A673 (cell line): Measurements from ENCODE around the gene YTHDF2. TPM values are rescaled to one million over a fixed set of nuclear protein-coding genes. Genes with fewer than 3 reads are reported as not detected.
"Not testable (repeated sequence)": the region's sequence is repeated elsewhere in the genome, so short reads cannot be mapped to it uniquely, and the experiment has no call there.

Source experiments
- BruUV-seq: library from RNA; stranded (reverse); fragments of 400-500 nt; replicated peaks from 2 replicates; lab custom pipeline; 2021; lab: Mats Ljungman, UMichigan
- CTCF ChIA-PET: fragments of 300-600 bp; sonication (Branson Sonifier 250); formaldehyde crosslinking; loops from one replicate; lab custom pipeline; 2022; ENCODE audit warnings: antibody characterized with exemption; lab: Charles Lee
- POLR2A ChIA-PET: fragments of 300-600 bp; sonication (Branson Sonifier 250); formaldehyde crosslinking; loops from one replicate; lab custom pipeline; 2022; ENCODE audit warnings: antibody characterized with exemption; ENCODE audit not compliant: low non-redundant PET; lab: Charles Lee
- DNase-seq: peaks from one replicate; pipeline ENCODE4 v3.0.0-alpha.2; 2015; ENCODE audit warnings: low spot score
- H3K27ac ChIP-seq: fragments of 200-600 bp; sonication (generic); 2 replicates; pipeline ENCODE4 v1.5.1; 2016; ENCODE audit warnings: mixed run types, low read depth, mild to moderate bottlenecking, mixed read lengths, antibody characterized with exemption, low read length; ENCODE audit not compliant: poor library complexity, severe bottlenecking
- H3K27me3 ChIP-seq: fragments of 200-600 bp; sonication (generic); replicated peaks from 2 replicates; pipeline ENCODE4 v1.6.1; 2017; ENCODE audit warnings: mixed run types, low read depth, mild to moderate bottlenecking, mixed read lengths, antibody characterized with exemption, low read length; ENCODE audit not compliant: insufficient read depth, poor library complexity
- H3K36me3 ChIP-seq: fragments of 200-600 bp; sonication (generic); 2 replicates; pipeline ENCODE4 v1.6.1; 2016; ENCODE audit warnings: mixed run types, mild to moderate bottlenecking, mixed read lengths, antibody characterized with exemption, low read length; ENCODE audit not compliant: insufficient read depth, poor library complexity, severe bottlenecking
- H3K4me1 ChIP-seq: fragments of 200-600 bp; sonication (generic); 2 replicates; pipeline ENCODE4 v1.6.1; 2017; ENCODE audit warnings: mixed run types, mild to moderate bottlenecking, mixed read lengths, antibody characterized with exemption, low read length; ENCODE audit not compliant: insufficient read depth, poor library complexity, severe bottlenecking
- H3K4me3 ChIP-seq: fragments of 200-600 bp; sonication (generic); 2 replicates; pipeline ENCODE4 v1.5.1; 2016; ENCODE audit warnings: low read depth, mixed run types, mild to moderate bottlenecking, mixed read lengths, low read length; ENCODE audit not compliant: poor library complexity, severe bottlenecking
- H3K9me3 ChIP-seq: fragments of 200-600 bp; sonication (generic); 2 replicates; pipeline ENCODE4 v1.6.1; 2016; ENCODE audit warnings: mixed run types, low read depth, mild to moderate bottlenecking, mixed read lengths, antibody characterized with exemption, low read length; ENCODE audit not compliant: poor library complexity, severe bottlenecking
- CTCF ChIP-seq: fragments of 300-800, 200-600 bp; sonication (generic); conservative IDR thresholded peaks from 2 replicates; pipeline ENCODE4 v1.5.1; 2017; ENCODE audit warnings: low read depth, mild to moderate bottlenecking, antibody characterized with exemption, low read length, moderate library complexity, mixed read lengths
- EZH2 ChIP-seq: fragments of 200-600 bp; sonication (generic); IDR thresholded peaks from 2 replicates; pipeline ENCODE4 v1.6.1; 2017; ENCODE audit warnings: borderline replicate concordance, low read depth, mild to moderate bottlenecking, mixed read lengths, antibody characterized with exemption, low read length; ENCODE audit not compliant: poor library complexity, severe bottlenecking
- intact Hi-C: fragments of 100-400 bp; cut with micrococcal nuclease; formaldehyde crosslinking; loops from one replicate; pipeline ENCODE4 v1.10.0; 2022; ENCODE audit not compliant: unreplicated experiment
- total RNA-seq: library from RNA; stranded (reverse); gene quantifications from 2 replicates; pipeline ENCODE4 v1.2.3, GENCODE V29; 2021

The YTHDF2 gene
- total RNA-seq, 1 experiment from 2014 or later, result 111 TPM

GRCh38 chr1:28790377-28791035 is 53.8 kb downstream of the YTHDF2 start:
- intact Hi-C loops, result no loop called here
- BruUV-seq, result no TSS peak
- POLR2A ChIA-PET, result no interaction called here

GRCh38 chr1:28791929-28792328 is 55.2 kb downstream of the YTHDF2 start:
- H3K27ac ChIP-seq, intact Hi-C loops, H3K4me1 ChIP-seq, H3K27me3 ChIP-seq, DNase-seq, POLR2A ChIA-PET, H3K9me3 ChIP-seq, H3K4me3 ChIP-seq, BruUV-seq, H3K36me3 ChIP-seq: not testable (repeated sequence)
- CTCF ChIA-PET, result interaction anchor here (0.6 to 1.0 kb wide), 2 partner anchors 85 to 1308 kb away, joined by 4 to 9 read pairs; no protein-coding TSS in a partner anchor

More at GRCh38 chr1:28790377-28791035, 53.8 kb downstream of the YTHDF2 start:
- CTCF ChIA-PET, result interaction anchor here (1.0 kb wide), 1 partner anchor 87 kb away, joined by 4 read pairs; no protein-coding TSS in a partner anchor
- Histone ChIP-seq H3K36me3 (no peaks in the 10 kb centered on the region), H3K4me3 (no peak overlapping the region), H3K9me3 (no peaks in the 10 kb centered on the region), H3K4me1 (no peaks in the 10 kb centered on the region), H3K27ac (no peak overlapping the region), H3K27me3 (no peaks in the 10 kb centered on the region)
- no peak for DNase-seq
- TF ChIP-seq CTCF, result no peak
- TF ChIP-seq EZH2, result no peak

GRCh38 chr1:28792644-28793121 is 55.9 kb downstream of the YTHDF2 start:
- Histone ChIP-seq H3K4me1 (no peaks in the 10 kb centered on the region), H3K36me3 (no peaks in the 10 kb centered on the region), H3K4me3 (no peak overlapping the region), H3K27me3 (no peaks in the 10 kb centered on the region), H3K27ac (no peak overlapping the region), H3K9me3 (no peaks in the 10 kb centered on the region)
- TF ChIP-seq EZH2 (no peak), CTCF (no peak)
- no TSS peak for BruUV-seq
- CTCF ChIA-PET, result interaction anchor here (0.6 to 1.3 kb wide), 2 partner anchors 84 to 1307 kb away, joined by 5 to 9 read pairs; no protein-coding TSS in a partner anchor
- no peak for DNase-seq
- intact Hi-C loops, result no loop called here
- POLR2A ChIA-PET, result interaction anchor here (0.6 kb wide), 1 partner anchor 575 kb away, joined by 3 read pairs; no protein-coding TSS in a partner anchor

GRCh38 chr1:28794582-28794981 is 57.8 kb downstream of the YTHDF2 start:
- H3K27me3 ChIP-seq, CTCF ChIA-PET, H3K36me3 ChIP-seq, DNase-seq, intact Hi-C loops, H3K27ac ChIP-seq, H3K4me1 ChIP-seq, H3K9me3 ChIP-seq, H3K4me3 ChIP-seq, POLR2A ChIA-PET, BruUV-seq: not testable (repeated sequence)
